Esophagus squamous epithelium (tissue), 5 donors: ENCODE measurements around the gene FBXL5. TPM values are rescaled to one million over a fixed set of nuclear protein-coding genes. Genes with fewer than 3 reads are reported as not detected.

ENCODE experiments used
- DNase-seq: peaks from one replicate; lab custom pipeline; 2025; lab: John Stamatoyannopoulos, UW
- H3K27ac ChIP-seq, 4 donors: fragments of 200-600 bp; sonication (generic); one replicate each; pipeline ENCODE4 v1.5.1; 2016 to 2019; ENCODE audit warnings: mild to moderate bottlenecking in 1 of 4
- H3K27me3 ChIP-seq, 4 donors: fragments of 200-600 bp; sonication (generic); 1 replicate in 3 of 4; 2 replicates in 1 of 4; pipeline versions ENCODE4 v1.5.1 to v1.6.0; 2017 to 2021; ENCODE audit warnings: antibody characterized with exemption in 1 of 4
- H3K36me3 ChIP-seq, 3 donors: fragments of 200-600 bp; sonication (generic); one replicate each; pipeline ENCODE4 v1.5.1; 2016 to 2019
- H3K4me1 ChIP-seq, 3 donors: fragments of 200-600 bp; sonication (generic); one replicate each; pipeline ENCODE4 v1.5.1; 2017 to 2019
- H3K4me3 ChIP-seq, 4 donors: fragments of 200-600 bp; sonication (generic); 1 replicate in 3 of 4; 2 replicates in 1 of 4; pipeline ENCODE4 v1.5.1; 2016 to 2019; ENCODE audit warnings: mild to moderate bottlenecking in 2 of 4, moderate library complexity in 1 of 4
- H3K9me3 ChIP-seq, 3 donors: fragments of 200-600 bp; sonication (generic); one replicate each; pipeline ENCODE4 v1.5.1; 2016 to 2019
- CTCF ChIP-seq, 6 experiments: fragments of 450-650 bp in 4 of 6; fragments of 200-600 bp in 2 of 6; sonication (generic) in 2 of 6; IDR thresholded peaks; one replicate each; pipeline ENCODE4 v1.5.1; 2016 to 2019; ENCODE audit warnings: antibody characterized with exemption in 6 of 6, mild to moderate bottlenecking in 4 of 6, moderate library complexity in 4 of 6
- POLR2A ChIP-seq, 4 donors: fragments of 450-650 bp; IDR thresholded peaks; one replicate each; pipeline ENCODE4 v1.6.1; 2017; ENCODE audit warnings: antibody characterized with exemption in 4 of 4, mild to moderate bottlenecking in 4 of 4, moderate library complexity in 3 of 4
- WGBS, 2 donors: methylation state at CpG; one replicate each; pipeline ENCODE4 v1.1.5; 2018; 5-methylcytosine and 5-hydroxymethylcytosine counted together
- intact Hi-C: fragments of 100-400 bp; cut with DNase I; formaldehyde crosslinking; loops from one replicate; pipeline ENCODE4 v1.15.0; 2022
- total RNA-seq, 4 donors: library from RNA; depleted of rRNA; stranded (reverse); fragments of >200 nt; gene quantifications; one replicate each; pipeline ENCODE4 v1.1.0, GENCODE V29; 2016
- donor health status: DM: yes; HTN: yes; CAD: no.

The FBXL5 gene
- total RNA-seq, 4 donors from 2014 or later, result 39.2 to 119 (median 72.3) TPM

- intact Hi-C loops, result no loop called here
- WGBS, 2 donors, result 74 to 80% methylated on average over 1 of the region's 1 CpG
- H3K36me3 ChIP-seq, result no peaks in the 10 kb centered on the region
Measured at GRCh38 chr4:15668566-15669435, 13.6 kb upstream of the FBXL5 start.

GRCh38 chr4:15667006-15667405 lies 11.8 kb upstream of the FBXL5 start:
- intact Hi-C loops, result no loop called here
- TF ChIP-seq CTCF (IDR thresholded peaks at IDR 0.05) (no peak), POLR2A (IDR thresholded peaks at IDR 0.05) (no peak)
- H3K9me3 ChIP-seq, result no peaks in the 10 kb centered on the region
- no peak overlapping the region for H3K27ac ChIP-seq
- H3K36me3 ChIP-seq, result no peaks in the 10 kb centered on the region
- no peaks in the 10 kb centered on the region for H3K27me3 ChIP-seq
- DNase-seq, result no peak
- 93 to 96% methylated on average over 4 of the region's 4 CpGs for WGBS, 2 donors
- peaks cover 0 to 35% (median 10%) of the 10 kb centered on the region in 3 donors for H3K4me1 ChIP-seq
- H3K4me3 ChIP-seq, result no peak overlapping the region

More at GRCh38 chr4:15668566-15669435, 13.6 kb upstream of the FBXL5 start:
- H3K27me3 ChIP-seq, result no peaks in the 10 kb centered on the region
- DNase-seq, result no peak
- peaks cover 0 to 26% (median 10%) of the 10 kb centered on the region in 3 donors for H3K4me1 ChIP-seq
- no peak overlapping the region for H3K4me3 ChIP-seq
- TF ChIP-seq POLR2A (IDR thresholded peaks at IDR 0.05), result no peak
- TF ChIP-seq CTCF (IDR thresholded peaks at IDR 0.05), result no peak
- no peak overlapping the region for H3K27ac ChIP-seq
- no peaks in the 10 kb centered on the region for H3K9me3 ChIP-seq

GRCh38 chr4:15665753-15666365 lies 10.7 kb upstream of the FBXL5 start:
- H3K9me3 ChIP-seq, result no peaks in the 10 kb centered on the region
- H3K27me3 ChIP-seq, result no peaks in the 10 kb centered on the region
- no peak overlapping the region for H3K4me3 ChIP-seq
- no peaks in the 10 kb centered on the region for H3K36me3 ChIP-seq
- no peak for DNase-seq
- WGBS, 2 donors, result 45 to 51% methylated on average over 3 of the region's 3 CpGs
- intact Hi-C loops, result no loop called here
- TF ChIP-seq POLR2A (IDR thresholded peaks at IDR 0.05) (no peak), CTCF (IDR thresholded peaks at IDR 0.05) (no peak)
- H3K4me1 ChIP-seq, result peaks cover 0 to 32% (median 10%) of the 10 kb centered on the region in 3 donors
- H3K27ac ChIP-seq, result peak overlapping the region; percentile 63 to 73 (median 68)

DNA sequence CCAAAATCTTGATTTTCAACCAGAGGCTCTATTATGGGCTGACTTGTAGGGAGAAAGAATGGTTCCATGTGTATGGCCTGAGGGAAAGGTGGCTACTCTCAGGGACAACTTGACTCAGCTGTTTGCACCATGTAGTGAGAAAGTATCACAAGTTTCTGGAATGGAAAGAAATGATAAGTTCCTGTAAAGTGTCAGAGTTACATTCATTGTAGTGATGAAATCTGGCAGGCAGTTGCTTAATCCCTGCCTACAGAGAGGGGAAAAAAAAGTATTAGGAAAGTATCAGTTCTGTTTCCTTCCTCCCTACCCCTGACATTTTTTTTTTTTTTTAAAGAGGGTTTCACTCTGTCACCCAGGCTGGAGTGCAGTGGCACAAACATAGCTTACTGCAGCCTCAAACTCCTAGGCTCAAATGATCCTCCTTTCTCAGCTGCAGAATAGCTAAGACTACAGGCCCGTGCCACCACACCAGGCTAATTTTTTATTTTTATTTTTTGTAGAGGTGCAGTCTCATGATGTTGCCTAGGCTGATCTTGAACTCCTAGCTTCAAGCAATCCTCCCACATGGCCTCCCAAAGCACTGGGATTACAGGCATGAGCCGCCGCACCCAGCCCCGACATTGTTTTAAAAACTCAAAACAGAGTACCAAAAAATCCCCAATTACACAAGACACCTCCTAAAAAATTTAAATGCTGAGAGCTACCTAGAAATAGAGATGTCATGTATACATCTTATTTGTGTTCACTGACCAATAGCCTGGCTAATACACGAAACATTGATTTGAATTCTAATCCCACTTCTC lies 4.8 kb upstream of the FBXL5 start:
- peaks cover 7 to 56% (median 9%) of the 10 kb centered on the region in 3 donors for H3K4me1 ChIP-seq
- TF ChIP-seq CTCF (IDR thresholded peaks at IDR 0.05), result no peak
- no peak for TF ChIP-seq POLR2A (IDR thresholded peaks at IDR 0.05)
- no peak for DNase-seq
- H3K27ac ChIP-seq, result peak overlapping the region in 3 of 4 donors; percentile 19 to 24 (median 20)
- H3K4me3 ChIP-seq, result no peak overlapping the region
- WGBS, 2 donors, result 84 to 88% methylated on average over 5 of the region's 5 CpGs
- H3K27me3 ChIP-seq, result no peaks in the 10 kb centered on the region
- no peaks in the 10 kb centered on the region for H3K9me3 ChIP-seq
- intact Hi-C loops, result no loop called here
- no peaks in the 10 kb centered on the region for H3K36me3 ChIP-seq
